GM21367 (cell line): ENCODE results near the gene FGD6.
"Not testable (repeated sequence)": the region's sequence is repeated elsewhere in the genome, so short reads cannot be mapped to it uniquely, and the experiment has no call there.

Experiments used
- ATAC-seq: cut with Tn5 transposase; IDR thresholded peaks from one replicate; pipeline ENCODE4 v1.9.1; 2021; ENCODE audit not compliant: unreplicated experiment

The FGD6 gene

DNA sequence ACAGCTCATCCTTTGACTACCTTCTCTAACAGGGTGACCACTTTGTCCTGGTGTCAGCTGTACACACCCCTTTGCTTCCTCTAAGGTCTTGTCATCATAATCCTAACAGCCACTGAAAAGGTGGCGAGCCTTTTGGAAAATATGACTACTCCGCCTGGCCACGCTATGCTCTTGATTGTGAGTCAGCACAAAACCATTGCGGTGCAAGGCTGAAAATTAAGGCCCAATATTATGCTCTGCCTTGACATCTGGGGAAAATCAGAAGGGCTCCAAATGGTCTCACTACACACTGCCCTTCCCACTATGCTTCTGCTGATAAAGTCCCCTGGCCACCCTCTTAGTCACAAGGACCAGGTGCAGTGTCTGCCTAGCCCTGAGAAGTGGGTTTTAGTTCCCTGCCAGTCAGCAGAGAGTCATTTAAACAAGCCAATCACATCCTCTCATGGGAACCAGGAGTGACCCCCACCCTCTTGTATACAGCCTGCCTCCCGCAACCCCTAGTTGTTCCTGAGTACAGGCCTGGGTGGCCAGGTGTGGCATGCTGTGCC is 34.3 kb downstream of the FGD6 start:
- no peak for ATAC-seq

DNA sequence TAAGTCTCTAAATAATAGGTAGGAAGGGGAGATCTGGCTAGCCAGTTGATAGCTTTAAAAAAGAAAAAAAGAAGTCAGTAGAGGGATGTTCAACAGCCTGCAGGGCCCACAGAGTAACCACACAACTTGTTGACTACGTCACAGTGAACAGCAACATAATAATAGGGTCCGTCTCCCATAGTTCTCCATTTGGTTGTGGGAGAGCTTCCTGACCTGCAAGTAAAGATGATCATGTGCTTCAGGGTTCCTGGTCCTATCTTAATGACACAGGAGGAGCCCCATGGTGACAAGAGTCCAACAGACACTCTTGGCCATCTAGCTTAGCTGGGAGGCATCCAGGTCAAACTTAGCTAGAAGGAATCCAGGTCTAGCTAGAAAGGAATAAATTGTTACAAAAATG is 36.2 kb downstream of the FGD6 start:
- no peak for ATAC-seq

- ATAC-seq, result no peak
These were observed 38.3 kb downstream of the FGD6 start for GRCh38 chr12:95179011-95179410.

GRCh38 chr12:95178136-95178535 is 39.1 kb downstream of the FGD6 start:
- ATAC-seq, result no peak

- no peak for ATAC-seq
These were observed 40.0 kb downstream of the FGD6 start for GRCh38 chr12:95177201-95177768.

- no peak for ATAC-seq
These were observed 43.6 kb downstream of the FGD6 start for GRCh38 chr12:95173392-95174251.

DNA sequence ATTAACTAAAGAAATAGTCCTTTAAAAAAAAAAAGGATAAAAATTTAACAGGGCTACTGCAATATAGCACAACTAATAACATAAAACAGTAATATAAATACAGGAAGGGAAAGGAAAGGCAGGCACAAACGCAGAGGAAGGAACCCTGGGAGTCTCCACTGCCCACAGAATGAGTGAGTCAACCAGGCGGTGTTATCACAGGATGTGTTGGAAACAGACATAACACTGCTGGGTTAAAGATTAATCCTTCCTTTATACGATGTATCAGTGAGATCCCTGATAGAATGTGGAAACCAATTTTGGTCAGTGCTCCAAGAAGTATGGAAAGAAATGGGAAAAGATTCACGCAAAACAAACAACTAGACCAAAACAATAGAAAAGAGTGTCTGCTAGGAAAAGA is 47.9 kb downstream of the FGD6 start:
- ATAC-seq, result no peak

- no peak for ATAC-seq
These were observed 48.5 kb downstream of the FGD6 start for GRCh38 chr12:95168746-95169145.

- ATAC-seq, result no peak
These were observed 52.6 kb downstream of the FGD6 start for GRCh38 chr12:95164656-95165055.

DNA sequence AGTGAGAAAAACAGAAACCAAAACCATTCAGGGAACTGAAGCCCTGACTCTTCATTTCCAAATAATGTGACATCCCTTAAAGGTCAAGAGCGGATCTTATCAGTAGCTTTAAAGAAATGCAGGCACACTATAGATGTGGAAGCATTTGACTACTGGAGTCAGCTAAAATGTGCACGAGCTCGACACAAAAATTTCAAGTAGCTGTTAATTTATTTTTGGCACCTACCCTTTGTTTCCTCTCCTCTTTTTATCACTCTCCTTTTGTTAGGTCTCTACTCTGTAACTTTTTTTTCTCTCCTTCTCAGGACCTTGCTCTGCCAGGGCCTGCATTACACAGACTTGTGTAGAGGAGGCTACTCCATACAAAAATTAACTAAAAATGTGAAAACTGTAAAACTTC is 58.3 kb downstream of the FGD6 start:
- no peak for ATAC-seq

GRCh38 chr12:95151821-95152220 is 65.4 kb downstream of the FGD6 start:
- no peak for ATAC-seq

GRCh38 chr12:95151406-95151805 is 65.9 kb downstream of the FGD6 start:
- no peak for ATAC-seq

GRCh38 chr12:95150501-95150900 is 66.8 kb downstream of the FGD6 start:
- ATAC-seq, result no peak

DNA sequence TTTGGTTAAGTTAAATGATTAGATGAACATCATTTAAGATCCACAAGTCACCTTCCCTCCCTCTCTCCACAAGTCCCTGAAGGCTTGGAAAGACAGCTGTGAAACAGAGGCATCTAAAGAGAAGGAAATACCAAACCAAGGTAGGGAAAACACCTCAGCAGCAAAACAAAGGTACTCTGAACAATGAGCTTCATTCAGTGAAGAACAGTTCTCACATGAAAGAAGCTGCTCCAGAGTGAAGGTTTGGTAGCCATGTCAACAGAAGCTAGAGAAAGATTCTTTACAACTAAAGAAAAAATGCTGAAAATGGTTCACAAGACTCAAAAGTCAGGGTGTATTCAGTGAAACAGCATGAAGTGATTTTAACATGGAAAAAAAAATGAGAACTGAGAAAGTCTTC is 69.4 kb downstream of the FGD6 start:
- ATAC-seq, result no peak

DNA sequence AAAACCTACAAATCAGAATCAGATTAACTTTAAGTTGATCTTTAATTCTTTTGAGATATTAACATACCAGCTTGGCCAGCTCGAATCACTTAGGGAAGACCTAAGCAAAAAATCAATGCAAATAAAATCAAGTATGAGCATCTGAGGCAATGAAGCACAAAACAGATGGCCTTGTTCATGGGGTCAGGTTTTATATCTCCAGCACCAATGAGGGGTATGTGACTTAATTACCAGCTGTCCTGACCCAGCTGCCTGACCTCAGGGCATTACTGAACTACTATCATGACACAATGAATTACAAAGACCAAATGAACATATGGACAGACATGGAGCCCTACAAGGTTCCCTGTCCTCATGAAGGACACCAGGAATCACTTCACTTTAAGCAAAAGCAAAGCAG is 70.5 kb downstream of the FGD6 start:
- ATAC-seq, result no peak

DNA sequence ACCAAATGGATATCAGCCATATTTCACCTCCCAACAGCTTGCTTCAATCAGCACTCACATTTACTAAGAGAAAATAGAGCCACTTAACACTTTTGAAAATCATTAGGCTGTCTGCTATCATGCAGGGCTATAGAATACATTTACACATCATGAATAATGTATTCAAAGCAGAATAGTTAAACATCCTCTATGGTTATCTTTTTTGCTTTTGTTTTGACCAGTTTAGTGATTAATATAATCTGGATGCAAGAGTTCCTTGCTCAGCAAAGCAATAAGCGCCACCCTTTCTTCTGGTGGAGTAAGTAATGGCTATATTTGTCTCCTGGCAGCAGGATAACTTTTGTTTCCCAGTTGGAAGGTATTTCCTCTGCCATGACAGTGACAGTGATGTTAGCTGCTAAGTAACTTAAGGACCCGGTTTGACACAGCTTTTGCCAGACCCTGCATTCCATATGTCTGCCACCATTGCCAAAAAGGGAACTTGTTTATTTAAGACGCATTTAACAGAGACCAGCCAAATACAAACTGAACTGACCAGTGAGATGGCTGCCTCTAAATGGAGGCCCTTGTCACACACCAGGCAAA is 73.6 kb downstream of the FGD6 start:
- no peak for ATAC-seq

DNA sequence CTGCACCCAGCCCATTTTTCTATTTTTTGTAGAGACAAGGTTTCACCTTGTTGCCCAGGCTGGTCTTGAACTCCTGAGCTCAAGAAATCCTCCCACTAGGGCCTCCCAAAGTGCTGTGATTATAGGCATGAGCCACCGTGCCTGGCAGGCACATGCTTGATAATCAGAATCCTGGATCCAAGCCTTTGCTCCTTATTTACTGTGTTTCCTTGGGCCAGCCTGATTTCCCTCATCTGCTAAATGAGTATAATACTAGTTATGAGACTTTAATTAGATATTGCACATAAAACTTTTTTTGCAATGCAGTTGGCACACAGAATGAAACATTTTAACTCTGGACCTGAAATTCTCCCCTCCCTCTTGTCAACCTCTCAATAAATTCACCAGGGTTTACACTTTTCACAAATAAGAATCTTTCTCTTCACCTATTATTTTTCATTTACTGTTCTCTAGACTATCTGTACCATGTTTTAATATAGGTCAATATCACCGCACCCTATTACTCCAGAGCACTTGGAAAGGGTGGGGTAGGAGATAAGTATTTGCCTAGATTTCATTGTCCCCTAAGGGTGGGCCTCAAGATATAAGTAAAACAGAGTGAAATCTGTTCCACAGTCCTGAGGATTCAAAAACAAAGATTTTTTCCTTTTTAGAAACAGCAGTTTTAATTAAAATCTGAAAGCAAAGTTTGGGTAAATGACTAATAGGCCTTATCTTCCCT is 74.7 kb downstream of the FGD6 start:
- ATAC-seq, result no peak

DNA sequence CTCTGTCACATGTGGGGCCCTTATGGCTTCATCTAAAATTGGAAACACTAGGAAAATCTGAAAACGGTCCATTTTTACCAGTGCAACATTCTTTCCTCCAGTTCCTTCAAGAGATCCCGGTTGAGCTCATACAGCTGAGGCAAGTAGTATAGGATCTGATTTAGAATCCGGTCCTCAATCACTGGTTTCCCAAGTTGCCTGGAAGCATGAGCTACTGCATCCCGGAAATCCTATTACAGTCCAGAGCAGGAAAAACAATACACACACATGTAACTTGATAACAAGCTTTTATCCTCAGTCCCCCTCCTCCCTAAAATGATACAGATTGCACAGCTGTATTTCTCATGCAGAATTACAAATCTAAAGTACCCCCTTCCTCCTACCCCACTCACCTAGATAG is 76.0 kb downstream of the FGD6 start:
- ATAC-seq, result no peak

- ATAC-seq, result not testable (repeated sequence)
These were observed 79.2 kb downstream of the FGD6 start for GRCh38 chr12:95138031-95138430.

DNA sequence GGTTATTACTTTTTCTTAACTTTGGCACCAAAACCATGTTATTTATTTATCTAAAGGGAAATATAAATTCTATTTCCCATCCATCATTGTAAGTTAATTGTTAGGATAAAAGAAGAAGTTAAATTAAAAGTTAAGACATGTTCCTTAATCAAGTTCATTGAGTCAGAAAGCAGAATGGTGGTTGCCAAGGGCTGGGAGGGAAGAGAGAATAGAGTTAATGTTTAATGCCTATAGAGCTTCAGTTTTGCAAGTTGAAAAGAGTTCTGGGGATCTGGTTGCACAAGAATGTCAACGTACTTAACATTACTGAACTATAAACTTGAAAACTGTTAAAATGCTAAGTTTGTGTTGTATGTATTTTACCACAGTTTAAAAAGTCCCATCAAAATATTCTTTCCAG is 80.7 kb downstream of the FGD6 start:
- ATAC-seq, result no peak

GRCh38 chr12:95134085-95134484 is 83.2 kb downstream of the FGD6 start:
- no peak for ATAC-seq
